HCT116 (cell line): ENCODE data around the gene GFY.

Source experiments
- EZH2phosphoT487 ChIP-seq: fragments of 200-600 bp; IDR thresholded peaks from 2 replicates; pipeline ENCODE4 v1.6.1; 2018; ENCODE audit warnings: antibody characterized with exemption, borderline replicate concordance
- POLR2AphosphoS5 ChIP-seq: IDR thresholded peaks from 2 replicates; pipeline ENCODE4 v1.6.1; 2011; ENCODE audit warnings: mild to moderate bottlenecking, low read depth, low read length, moderate library complexity
- RAD21 ChIP-seq: IDR thresholded peaks from 2 replicates; pipeline ENCODE4 v1.6.1; 2012; ENCODE audit warnings: low read depth, mild to moderate bottlenecking
- SRF ChIP-seq: IDR thresholded peaks from 2 replicates; pipeline ENCODE4 v1.6.1; 2012; ENCODE audit warnings: low read depth
- TF ChIP-seq, protein P1 (sequence below), 3 experiments: fragments of 200-600 bp in 1 of 3; sonication (generic) in 1 of 3; IDR thresholded peaks in 2 of 3; conservative IDR thresholded peaks in 1 of 3; 2 replicates each; pipeline ENCODE4 v1.5.1; 2012 to 2017; ENCODE audit warnings: low read depth in 2 of 3, low read length in 2 of 3, antibody characterized with exemption in 1 of 3, borderline replicate concordance in 1 of 3, control low read depth in 1 of 3, mild to moderate bottlenecking in 1 of 3, mixed read lengths in 1 of 3, mixed run types in 1 of 3, moderate library complexity in 1 of 3; ENCODE audit not compliant: insufficient read depth in 1 of 3

- TF ChIP-seq POLR2AphosphoS5 (no peak), SRF (no peak), EZH2phosphoT487 (no peak), RAD21 (no peak)
- TF ChIP-seq, protein P1, sequence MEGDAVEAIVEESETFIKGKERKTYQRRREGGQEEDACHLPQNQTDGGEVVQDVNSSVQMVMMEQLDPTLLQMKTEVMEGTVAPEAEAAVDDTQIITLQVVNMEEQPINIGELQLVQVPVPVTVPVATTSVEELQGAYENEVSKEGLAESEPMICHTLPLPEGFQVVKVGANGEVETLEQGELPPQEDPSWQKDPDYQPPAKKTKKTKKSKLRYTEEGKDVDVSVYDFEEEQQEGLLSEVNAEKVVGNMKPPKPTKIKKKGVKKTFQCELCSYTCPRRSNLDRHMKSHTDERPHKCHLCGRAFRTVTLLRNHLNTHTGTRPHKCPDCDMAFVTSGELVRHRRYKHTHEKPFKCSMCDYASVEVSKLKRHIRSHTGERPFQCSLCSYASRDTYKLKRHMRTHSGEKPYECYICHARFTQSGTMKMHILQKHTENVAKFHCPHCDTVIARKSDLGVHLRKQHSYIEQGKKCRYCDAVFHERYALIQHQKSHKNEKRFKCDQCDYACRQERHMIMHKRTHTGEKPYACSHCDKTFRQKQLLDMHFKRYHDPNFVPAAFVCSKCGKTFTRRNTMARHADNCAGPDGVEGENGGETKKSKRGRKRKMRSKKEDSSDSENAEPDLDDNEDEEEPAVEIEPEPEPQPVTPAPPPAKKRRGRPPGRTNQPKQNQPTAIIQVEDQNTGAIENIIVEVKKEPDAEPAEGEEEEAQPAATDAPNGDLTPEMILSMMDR (IDR thresholded peaks at IDR 0.05 in 2 of 3, conservative IDR thresholded peaks at IDR 0.05 in 1 of 3; ENCODE audit: borderline replicate concordance in 1 of 3, insufficient read depth in 1 of 3, low read depth in 2 of 3, low read length in 2 of 3), result no peak
These were observed 10.5 kb downstream of the GFY start for GRCh38 chr19:49435670-49436069.
